Measurements from ENCODE around the gene TRIM17. TPM values are rescaled to one million over a fixed set of nuclear protein-coding genes. Genes with fewer than 3 reads are reported as not detected.

The TRIM17 gene
- total RNA-seq, 1 donor, result not detected

DNA sequence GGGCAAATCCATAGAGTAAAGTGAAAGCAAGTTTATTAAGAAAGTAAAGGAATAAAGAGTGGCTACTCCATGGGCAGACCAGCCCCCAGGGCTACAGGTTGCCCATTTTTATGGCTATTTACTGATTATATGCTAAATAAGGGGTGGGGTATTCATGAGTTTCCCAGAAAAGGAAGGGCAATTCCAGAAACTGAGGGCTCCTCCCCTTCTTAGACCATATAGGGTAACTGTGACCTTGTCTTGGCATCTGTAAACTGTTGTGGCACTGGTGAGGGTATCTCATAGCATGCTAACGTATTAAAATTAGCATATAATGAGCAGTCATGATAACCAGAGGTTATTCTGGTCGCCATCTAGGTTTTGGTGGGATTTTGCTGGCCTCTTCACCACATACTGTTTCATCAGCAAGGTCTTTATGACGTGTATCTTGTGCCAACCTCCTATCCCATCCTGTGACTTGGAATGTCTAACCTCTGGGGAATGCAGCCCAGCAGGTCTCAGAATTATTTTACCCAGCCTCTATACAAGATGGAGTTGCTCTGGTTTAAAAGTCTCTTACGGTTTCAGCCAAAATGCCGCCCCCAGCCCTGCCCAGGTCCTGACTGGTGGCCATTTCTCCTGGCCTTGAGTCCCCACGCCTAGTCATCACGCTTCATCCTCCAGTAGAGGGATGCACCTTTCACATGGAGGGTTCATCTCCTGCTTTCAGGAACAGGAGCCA, 982 bp upstream of the TRIM17 start:
- TF ChIP-seq, protein P1, sequence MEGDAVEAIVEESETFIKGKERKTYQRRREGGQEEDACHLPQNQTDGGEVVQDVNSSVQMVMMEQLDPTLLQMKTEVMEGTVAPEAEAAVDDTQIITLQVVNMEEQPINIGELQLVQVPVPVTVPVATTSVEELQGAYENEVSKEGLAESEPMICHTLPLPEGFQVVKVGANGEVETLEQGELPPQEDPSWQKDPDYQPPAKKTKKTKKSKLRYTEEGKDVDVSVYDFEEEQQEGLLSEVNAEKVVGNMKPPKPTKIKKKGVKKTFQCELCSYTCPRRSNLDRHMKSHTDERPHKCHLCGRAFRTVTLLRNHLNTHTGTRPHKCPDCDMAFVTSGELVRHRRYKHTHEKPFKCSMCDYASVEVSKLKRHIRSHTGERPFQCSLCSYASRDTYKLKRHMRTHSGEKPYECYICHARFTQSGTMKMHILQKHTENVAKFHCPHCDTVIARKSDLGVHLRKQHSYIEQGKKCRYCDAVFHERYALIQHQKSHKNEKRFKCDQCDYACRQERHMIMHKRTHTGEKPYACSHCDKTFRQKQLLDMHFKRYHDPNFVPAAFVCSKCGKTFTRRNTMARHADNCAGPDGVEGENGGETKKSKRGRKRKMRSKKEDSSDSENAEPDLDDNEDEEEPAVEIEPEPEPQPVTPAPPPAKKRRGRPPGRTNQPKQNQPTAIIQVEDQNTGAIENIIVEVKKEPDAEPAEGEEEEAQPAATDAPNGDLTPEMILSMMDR (IDR thresholded peaks at IDR 0.05; ENCODE audit: insufficient read depth, low read length), result no peak
- H3K4me3 ChIP-seq (ENCODE audit: low read depth, low read length), result no peak overlapping the region
- no peak for DNase-seq (ENCODE audit: low read depth)

DNA sequence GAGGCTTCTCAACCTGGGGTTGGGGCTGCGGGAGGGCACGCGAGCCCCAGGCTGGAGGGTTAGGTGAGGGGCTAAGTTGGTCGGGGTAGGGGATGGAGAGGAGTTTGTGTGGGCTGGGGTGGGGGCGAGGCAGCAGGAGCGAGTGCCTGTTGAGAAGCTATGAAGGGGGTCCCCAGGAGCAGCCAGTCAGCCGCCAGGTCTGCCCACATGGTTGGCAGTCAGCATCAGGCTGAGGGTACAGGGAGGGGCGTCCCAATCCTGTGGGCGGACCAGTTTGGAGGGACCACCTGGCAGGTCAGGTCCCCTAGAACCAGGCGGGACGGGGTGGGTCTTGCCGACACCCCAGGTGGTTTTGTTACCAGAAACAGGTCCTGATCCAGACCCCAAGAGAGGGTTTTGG, 400 bp upstream of the TRIM17 start:
- TF ChIP-seq, protein P1 (IDR thresholded peaks at IDR 0.05; ENCODE audit: insufficient read depth, low read length), result no peak
- DNase-seq (ENCODE audit: low read depth), result no peak
- no peak overlapping the region for H3K4me3 ChIP-seq (ENCODE audit: low read depth, low read length)

DNA sequence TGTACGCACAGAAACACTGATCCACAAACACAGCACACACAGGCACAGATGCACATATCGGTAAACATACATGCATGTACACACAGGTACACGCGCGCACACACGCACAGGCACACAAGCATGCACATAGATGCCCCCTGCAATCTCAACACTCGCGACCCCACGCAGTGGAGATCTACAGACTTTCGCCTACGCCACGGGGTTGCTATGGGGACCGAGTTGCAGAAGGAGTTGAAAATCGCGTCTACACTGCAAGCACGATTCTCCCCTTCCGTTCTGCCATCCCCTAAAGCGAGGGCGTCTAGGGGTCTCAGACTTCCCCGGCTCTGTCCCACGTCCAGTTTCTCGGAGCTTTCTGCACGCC, 826 bp downstream of the TRIM17 start:
- DNase-seq (ENCODE audit: low read depth), result no peak
- peak overlapping the region; percentile 41 for H3K4me3 ChIP-seq (ENCODE audit: low read depth, low read length)
- TF ChIP-seq, protein P1 (IDR thresholded peaks at IDR 0.05; ENCODE audit: insufficient read depth, low read length), result no peak

DNA sequence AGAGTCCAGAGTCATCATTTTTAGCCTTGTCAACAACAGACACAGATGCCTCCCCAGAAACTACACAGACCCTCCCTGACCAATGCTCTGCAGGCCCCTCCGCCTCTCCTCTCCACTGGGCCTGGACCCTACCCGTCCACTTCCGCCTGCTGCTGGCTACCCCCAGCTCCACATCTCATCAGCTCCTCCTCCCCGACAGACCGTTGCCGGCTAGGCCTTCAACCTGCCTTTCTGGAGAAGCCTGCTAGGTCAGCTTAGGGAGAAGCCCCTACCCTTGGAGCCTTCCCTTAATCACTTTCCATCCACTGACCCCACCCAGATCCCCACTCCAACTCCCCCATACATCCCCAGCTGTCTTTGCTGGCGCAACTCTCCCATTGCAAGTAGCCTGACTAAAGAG, 1.4 kb downstream of the TRIM17 start:
- no peak overlapping the region for H3K4me3 ChIP-seq (ENCODE audit: low read depth, low read length)
- no peak for DNase-seq (ENCODE audit: low read depth)
- TF ChIP-seq, protein P1 (IDR thresholded peaks at IDR 0.05; ENCODE audit: insufficient read depth, low read length), result no peak

DNA sequence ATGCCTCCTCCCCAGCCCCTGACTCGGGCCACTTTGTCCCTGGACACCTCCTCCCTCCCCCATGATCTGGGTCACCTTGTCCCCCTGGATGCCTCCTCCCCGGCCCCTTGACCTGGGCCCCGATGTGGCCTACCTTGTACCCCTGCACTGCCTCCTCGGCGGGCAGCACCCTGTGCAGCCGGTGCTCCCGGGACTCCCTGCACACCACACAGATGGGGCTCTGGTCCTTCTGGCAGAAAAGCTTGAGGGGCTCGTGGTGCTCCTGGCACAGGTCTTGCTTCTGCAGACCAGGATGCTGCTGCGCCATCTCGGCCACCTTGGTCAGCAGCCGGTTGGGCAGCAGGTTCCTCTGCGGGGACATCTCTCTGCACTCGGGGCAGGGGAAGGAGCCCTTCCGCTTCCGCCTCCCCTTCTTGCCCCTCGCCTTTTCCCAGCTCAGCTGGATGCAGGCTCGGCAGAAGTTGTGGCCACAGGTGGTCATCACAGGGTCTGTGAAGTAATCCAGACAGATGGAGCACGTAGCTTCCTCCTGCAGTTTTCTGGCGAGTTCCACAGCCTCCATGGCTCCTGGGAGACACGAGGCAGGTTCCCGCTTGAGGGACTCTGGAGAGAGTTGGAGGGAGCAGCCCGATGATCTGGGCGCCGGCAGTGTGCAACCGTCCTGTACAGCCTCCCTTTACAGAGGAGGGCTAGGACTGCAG, 2.0 kb downstream of the TRIM17 start:
- H3K4me3 ChIP-seq (ENCODE audit: low read depth, low read length), result no peak overlapping the region
- DNase-seq (ENCODE audit: low read depth), result no peak
- TF ChIP-seq, protein P1 (IDR thresholded peaks at IDR 0.05; ENCODE audit: insufficient read depth, low read length), result no peak

DNA sequence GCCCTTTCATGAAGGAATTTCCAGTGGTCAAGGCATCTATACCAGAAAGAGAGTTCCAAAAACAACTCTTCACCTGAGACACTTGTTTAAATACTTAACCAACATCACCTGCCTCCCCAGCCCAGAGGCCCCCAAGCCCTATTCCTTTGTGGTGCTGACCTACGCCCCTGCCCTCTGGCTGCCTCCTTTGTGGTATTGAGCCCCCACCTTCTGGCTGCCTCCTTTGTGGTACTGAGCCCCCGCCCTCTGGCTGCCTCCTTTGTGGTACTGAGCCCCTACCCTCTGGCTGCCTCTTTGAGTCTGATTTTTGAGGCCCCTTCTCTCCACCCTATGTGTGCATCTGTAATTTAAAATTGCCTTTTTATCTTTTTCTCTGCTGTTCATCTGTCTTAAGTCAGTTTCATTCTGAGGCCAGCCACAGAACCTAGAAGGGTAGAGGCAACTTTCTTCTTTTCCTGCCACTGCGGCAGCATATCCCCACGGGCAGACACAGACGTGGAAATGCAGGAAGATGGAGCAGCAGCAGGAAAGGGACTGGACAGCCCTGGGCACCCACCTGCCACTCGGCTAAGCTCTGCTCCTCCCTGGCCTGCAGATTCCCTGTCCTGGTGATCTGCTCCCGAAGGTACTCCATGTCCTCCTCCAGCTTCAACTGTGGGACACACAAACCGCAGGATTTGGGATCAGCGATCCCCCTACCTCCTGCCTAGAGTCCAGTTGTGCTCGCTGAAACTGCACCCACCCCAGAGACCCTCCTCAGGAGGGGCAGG, 3.2 kb downstream of the TRIM17 start:
- H3K4me3 ChIP-seq (ENCODE audit: low read depth, low read length), result no peak overlapping the region
- no peak for DNase-seq (ENCODE audit: low read depth)
- TF ChIP-seq, protein P1 (IDR thresholded peaks at IDR 0.05; ENCODE audit: insufficient read depth, low read length), result no peak

Data from fibroblast of the aortic adventitia (primary cell).